ENCODE measurements around the gene MROH2A.

Gene MROH2A

DNA sequence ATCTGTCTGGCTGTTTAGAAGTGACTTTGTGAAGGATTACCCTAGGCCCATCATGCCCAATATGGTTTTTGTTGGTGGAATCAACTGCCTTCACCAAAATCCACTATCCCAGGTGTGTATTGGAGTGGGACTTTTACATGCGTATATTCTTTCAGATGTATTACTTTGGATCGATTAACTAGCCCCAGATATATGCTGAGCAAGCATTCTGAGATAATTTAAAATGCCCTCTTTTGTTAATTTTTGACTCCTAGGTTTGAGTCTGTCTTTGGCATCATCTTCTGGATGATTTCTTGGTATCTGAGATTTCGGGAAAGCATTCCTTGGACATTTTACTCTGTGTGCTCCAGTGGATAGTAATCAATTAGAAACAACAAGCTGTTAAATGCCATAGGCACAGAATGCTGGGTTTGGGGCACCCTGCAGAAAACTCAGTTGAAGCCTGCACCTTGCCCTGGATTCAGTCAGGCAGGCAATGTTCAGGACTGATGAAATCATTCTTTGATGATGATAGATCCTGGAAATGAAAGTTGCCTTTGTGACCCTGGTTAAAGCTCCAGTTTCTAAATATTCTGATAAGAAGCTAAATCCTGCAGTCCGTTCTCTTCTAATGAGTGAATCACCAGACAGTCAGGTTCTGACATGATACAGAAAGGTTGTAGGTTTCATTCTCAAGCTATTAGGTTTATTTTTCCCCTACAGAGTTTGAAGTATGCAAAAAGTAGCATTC lies 16.9 kb upstream of the MROH2A start:
- FAIRE-seq = no peak

- FAIRE-seq = no peak
Measured at GRCh38 chr2:233764264-233764663, 13.9 kb upstream of the MROH2A start.

DNA sequence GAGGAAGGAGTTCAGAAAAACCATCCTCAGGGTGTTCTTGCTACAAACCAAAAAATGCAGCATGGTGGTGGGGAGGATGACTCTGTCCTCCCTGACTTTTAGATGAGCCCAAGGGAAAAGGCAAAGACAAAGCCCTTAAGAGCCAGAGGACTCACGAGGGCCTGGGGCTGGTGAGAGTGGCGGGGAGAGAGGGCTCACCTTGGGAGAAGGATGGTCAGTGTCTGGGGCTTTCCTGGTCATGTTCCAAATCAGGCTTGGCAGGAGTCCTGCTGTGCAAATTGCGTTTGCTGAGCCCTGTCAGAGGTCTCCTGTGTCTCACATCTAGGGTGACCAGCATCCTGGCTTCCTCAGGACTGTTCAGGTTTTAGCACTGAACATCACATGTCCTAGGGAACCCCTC lies 13.4 kb upstream of the MROH2A start:
- no peak for FAIRE-seq

GRCh38 chr2:233766416-233766815 lies 11.7 kb upstream of the MROH2A start:
- FAIRE-seq = no peak

DNA sequence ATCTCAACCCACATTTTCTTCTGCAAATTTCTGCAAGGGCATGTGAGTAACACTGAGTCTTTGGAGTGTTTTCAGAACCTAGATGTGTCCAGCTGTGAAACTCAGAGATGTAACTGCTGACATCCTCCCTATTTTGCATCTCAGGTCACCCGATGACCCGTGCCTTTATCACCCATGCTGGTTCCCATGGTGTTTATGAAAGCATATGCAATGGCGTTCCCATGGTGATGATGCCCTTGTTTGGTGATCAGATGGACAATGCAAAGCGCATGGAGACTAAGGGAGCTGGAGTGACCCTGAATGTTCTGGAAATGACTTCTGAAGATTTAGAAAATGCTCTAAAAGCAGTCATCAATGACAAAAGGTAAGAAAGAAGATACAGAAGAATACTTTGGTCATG lies 10.1 kb upstream of the MROH2A start:
- FAIRE-seq = no peak

DNA sequence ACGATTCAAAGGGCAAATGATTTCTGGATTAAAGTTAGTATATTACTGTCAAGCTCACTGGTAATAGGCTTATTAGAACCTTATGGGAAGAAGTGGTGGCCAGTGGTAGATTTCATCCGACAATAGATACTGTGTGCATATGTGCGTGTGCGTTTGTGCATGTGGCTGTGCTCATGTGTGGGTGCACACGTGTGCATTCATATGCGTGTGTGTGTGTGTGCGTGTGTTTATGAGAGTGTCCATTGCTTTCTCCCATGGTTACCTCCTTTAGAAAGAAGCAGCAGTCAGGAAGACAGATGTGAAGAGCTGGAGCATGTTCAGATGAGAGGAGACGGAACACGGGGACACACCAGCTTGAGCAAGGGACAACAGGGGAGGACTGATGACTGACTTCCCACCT lies 8.9 kb upstream of the MROH2A start:
- no peak for FAIRE-seq

GRCh38 chr2:233772153-233772552 lies 6.0 kb upstream of the MROH2A start:
- no peak for FAIRE-seq

DNA sequence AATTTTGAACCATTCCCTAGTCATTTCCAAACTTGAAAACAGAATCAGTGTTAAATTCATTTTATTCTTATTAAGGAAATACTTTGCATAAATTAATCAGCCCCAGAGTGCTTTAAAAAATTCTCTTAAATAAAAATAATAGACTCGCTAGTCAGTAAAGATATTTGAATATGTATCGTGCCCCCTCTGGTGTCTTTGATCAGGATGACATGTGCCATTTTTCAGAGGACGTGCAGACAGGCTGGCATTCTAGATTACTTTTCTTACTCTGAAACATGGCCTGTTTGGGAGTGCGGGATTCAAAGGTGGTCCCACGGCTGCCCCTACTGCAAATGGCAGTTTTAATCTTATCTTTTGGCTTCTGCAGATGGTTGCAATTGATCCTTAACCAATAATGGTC lies 5.5 kb upstream of the MROH2A start:
- FAIRE-seq = no peak

DNA sequence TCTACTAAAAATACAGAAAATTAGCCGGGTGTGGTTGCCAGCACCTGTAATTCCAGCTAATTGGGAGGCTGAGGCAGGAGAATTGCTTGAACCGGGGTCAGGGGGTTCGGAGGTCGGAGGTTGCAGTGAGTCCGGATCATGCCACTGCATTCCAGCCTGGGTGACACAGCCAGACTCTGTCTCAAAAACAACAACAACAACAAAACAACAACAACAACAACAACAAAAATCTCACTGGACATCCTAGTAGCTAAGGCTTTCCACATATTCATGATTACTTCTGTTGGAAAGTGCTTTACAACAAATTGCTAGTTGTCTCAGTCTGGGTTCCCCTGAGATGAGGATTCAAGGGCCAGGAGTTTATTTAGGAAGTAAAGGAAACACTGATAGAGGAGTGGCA lies 4.3 kb upstream of the MROH2A start:
- no peak for FAIRE-seq

DNA sequence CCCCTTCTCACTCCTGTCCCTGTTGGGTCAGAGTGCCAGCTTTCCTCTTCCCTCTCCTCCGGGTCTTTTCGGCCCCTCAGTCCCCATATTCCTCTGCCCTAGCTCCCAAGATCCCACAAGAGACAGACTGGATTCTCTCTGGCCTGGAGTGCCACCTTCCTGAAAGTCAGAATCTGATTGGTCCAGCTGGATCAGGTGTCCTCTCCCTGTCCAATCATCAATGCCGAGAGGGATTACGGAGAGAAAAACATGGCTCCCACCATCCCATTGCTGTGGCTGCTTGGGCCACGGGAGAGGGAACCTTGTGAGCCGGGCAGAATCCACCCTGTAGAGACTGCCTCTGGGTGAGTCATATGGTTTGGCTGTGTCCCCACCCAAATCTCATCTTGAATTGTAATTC lies 2.7 kb upstream of the MROH2A start:
- no peak for FAIRE-seq

- FAIRE-seq = no peak
Measured at GRCh38 chr2:233779722-233780121, 1.6 kb downstream of the MROH2A start.

GRCh38 chr2:233780771-233781170 lies 2.6 kb downstream of the MROH2A start:
- FAIRE-seq = no peak

- no peak for FAIRE-seq
Measured at GRCh38 chr2:233789554-233789953, 11.4 kb downstream of the MROH2A start.

DNA sequence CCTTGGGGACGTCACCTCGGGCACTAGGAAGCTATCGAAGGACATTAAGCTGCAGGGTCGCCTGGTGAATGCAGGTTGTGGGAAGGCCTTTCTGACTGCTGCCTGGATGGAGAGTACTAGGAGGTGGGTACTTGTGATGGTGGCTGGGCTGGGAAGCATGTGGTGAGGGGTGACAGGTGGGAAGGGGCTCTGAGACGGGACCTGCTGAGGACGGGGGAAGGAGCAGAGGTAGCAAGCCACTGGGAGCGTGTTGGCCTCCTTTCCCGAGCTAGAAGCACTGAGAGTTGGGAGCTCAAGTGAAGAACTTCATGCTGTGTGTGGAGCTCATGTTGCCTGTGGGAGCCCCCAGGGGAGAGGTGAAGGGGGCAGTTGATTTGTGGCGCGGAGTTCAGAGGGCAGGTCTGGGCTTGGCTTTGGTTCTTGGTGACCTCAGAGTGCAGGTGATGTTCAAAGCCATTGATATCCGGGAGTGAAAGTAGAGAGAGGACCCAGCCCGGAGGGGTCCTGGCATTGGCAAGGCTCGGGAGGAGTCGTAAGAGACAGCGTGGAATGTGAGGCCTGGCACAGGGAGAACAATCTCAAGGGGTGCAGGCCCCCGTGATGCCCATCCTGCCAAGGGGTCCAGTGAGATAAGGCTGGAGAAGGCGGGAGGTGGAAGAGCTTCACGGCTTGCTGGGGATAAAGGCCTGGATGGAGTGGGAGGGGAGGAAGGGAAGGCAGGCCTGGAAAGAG lies 13.2 kb downstream of the MROH2A start:
- FAIRE-seq = no peak

DNA sequence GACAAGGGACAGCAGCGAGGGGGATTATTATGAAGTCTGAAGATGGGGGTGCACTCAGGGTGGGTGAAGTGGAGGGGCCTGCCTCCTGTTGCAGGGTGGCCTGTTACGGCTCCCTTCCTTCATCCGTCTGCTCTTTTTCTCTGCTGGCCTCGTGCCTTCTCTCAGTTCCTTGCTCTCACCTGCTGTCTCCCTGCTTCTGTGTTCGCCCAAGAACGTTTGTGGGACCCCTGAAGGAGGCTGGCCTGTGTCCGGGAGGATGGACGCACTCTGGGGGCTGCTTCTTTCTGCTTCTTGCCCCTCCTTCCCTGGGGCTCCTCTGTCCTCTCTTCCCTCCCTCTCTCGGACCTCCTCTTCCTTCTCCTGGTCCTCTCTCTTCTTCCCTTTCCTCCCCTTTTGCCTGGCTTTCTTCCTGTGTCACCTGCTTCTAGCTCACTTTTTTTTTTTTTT lies 13.8 kb downstream of the MROH2A start:
- FAIRE-seq = no peak

GRCh38 chr2:233792720-233793119 lies 14.6 kb downstream of the MROH2A start:
- no peak for FAIRE-seq

- FAIRE-seq = no peak
Measured at GRCh38 chr2:233793465-233794127, 15.5 kb downstream of the MROH2A start.

DNA sequence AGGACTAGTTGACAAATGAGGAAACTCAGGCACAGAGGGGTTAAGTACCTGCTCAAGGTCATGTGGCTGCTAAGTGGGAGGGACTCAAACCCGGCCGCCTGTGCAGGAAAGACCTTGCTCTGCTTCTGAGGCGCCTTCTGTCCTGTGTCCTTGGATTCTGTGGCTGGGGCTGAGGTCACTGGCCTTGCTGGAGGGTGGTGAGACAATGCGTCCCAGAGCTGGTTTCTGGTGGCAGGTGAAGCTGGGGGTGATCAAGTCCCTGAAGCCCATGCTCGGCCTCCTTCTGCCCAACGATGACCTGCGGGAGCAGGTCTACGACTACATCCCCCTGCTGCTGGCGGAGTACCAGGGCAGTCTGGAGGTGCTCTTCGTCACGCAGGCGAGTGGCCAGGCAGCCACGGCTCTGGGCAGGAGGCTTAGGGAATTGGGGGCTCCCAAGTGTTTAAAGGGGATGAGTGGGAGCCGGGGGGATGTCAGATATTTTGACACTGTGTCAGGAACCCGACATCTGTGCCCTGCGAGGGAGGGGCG lies 16.1 kb downstream of the MROH2A start:
- FAIRE-seq = no peak

- no peak for FAIRE-seq
Measured at GRCh38 chr2:233795735-233796171, 17.6 kb downstream of the MROH2A start.

DNA sequence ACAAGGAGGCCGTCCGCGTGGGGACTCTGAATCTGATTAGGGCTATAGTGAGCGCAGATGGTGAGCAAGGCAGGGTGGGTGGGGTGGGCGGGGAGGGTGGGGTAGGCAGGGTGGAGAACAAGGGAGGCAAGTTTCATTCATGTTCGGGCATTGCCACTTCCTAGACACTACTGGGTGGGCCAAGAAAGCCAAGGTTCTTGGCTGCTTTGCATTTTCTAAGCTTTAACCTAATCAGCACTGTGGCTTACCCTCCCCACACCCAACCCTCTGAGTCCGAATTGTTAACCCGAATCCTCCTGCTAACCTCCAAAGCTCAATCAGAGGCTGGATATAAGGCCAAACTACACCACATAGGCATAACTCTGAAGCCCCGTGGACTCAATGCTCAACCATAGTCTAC lies 18.1 kb downstream of the MROH2A start:
- no peak for FAIRE-seq

GRCh38 chr2:233798335-233799086 lies 20.4 kb downstream of the MROH2A start:
- no peak for FAIRE-seq

GRCh38 chr2:233799087-233799665 lies 21.0 kb downstream of the MROH2A start:
- FAIRE-seq = no peak

DNA sequence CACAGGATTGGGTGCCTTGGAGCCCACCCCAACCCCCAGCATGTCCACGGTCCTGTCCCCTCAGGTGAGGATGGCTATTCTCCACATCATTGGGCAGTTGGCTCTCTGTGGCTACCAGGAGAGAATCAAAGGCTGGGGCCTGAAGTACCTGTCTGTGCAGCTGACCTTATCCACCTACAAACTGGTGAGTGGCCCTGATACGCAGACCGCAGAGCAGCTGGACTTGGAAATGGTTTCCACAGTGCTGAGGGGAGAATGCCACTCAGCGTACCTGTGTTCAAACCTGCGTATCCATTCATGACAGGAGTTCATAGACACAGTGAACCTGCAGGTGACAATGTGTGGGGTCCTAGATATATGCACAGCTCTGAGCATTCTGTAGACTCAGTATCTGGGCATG lies 21.6 kb downstream of the MROH2A start:
- no peak for FAIRE-seq

Data from G401.6 (cell line).